Transverse colon (tissue), 4 donors: ENCODE measurements around the gene FLG2.

Experiments
- EP300 ChIP-seq: sonication (generic); formaldehyde crosslinking; IDR thresholded peaks from one replicate; pipeline ENCODE4 v1.6.1; 2017; ENCODE audit warnings: antibody characterized with exemption, low read depth
- POLR2A ChIP-seq: fragments of 450-650 bp; IDR thresholded peaks from one replicate; pipeline ENCODE4 v1.6.1; 2016; ENCODE audit warnings: antibody characterized with exemption, mild to moderate bottlenecking, moderate library complexity
- POLR2AphosphoS5 ChIP-seq, 3 donors: sonication (generic); formaldehyde crosslinking; IDR thresholded peaks; one replicate each; pipeline ENCODE4 v1.6.1; 2016; ENCODE audit warnings: antibody characterized with exemption in 3 of 3
- TF ChIP-seq, protein P1 (sequence below), 5 experiments: fragments of 200-600 bp in 3 of 5; fragments of 450-650 bp in 2 of 5; sonication (generic) in 3 of 5; IDR thresholded peaks; 1 replicate in 2 of 5; 2 replicates in 3 of 5; pipeline ENCODE4 v1.5.1; 2016 to 2017; ENCODE audit warnings: antibody characterized with exemption in 5 of 5, inconsistent platforms in 3 of 5, mild to moderate bottlenecking in 2 of 5, moderate library complexity in 1 of 5

- TF ChIP-seq, protein P1, sequence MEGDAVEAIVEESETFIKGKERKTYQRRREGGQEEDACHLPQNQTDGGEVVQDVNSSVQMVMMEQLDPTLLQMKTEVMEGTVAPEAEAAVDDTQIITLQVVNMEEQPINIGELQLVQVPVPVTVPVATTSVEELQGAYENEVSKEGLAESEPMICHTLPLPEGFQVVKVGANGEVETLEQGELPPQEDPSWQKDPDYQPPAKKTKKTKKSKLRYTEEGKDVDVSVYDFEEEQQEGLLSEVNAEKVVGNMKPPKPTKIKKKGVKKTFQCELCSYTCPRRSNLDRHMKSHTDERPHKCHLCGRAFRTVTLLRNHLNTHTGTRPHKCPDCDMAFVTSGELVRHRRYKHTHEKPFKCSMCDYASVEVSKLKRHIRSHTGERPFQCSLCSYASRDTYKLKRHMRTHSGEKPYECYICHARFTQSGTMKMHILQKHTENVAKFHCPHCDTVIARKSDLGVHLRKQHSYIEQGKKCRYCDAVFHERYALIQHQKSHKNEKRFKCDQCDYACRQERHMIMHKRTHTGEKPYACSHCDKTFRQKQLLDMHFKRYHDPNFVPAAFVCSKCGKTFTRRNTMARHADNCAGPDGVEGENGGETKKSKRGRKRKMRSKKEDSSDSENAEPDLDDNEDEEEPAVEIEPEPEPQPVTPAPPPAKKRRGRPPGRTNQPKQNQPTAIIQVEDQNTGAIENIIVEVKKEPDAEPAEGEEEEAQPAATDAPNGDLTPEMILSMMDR (IDR thresholded peaks at IDR 0.05): no peak
- TF ChIP-seq POLR2AphosphoS5 (IDR thresholded peaks at IDR 0.05) (no peak), POLR2A (no peak), EP300 (no peak)
Observed at GRCh38 chr1:152374451-152374850, 14.6 kb upstream of the FLG2 start.
